Neutrophil (primary cell): Measurements from ENCODE around the gene TMEM132C.

Experiments used
- H3K27ac ChIP-seq: fragments of 200-600 bp; sonication (generic); 2 replicates; pipeline ENCODE4 v1.5.1; 2016; ENCODE audit warnings: mild to moderate bottlenecking, moderate library complexity
- H3K27me3 ChIP-seq: fragments of 200-600 bp; sonication (generic); 2 replicates; pipeline ENCODE4 v1.6.0; 2016; ENCODE audit warnings: mild to moderate bottlenecking
- H3K36me3 ChIP-seq: fragments of 200-600 bp; sonication (generic); 2 replicates; pipeline ENCODE4 v1.5.1; 2017
- H3K4me1 ChIP-seq, 2 experiments: fragments of 200-600 bp in 1 of 2; sonication (generic) in 1 of 2; 1 replicate in 1 of 2; 2 replicates in 1 of 2; pipeline versions ENCODE4 v1.5.1 to v1.6.1; 2013 to 2016; ENCODE audit warnings: low read depth in 1 of 2, low read length in 1 of 2, mild to moderate bottlenecking in 1 of 2, moderate library complexity in 1 of 2; ENCODE audit not compliant: control insufficient read depth in 1 of 2, insufficient read depth in 1 of 2
- H3K4me3 ChIP-seq, 2 experiments: fragments of 200-600 bp in 1 of 2; sonication (generic) in 1 of 2; 1 replicate in 1 of 2; 2 replicates in 1 of 2; pipeline ENCODE4 v1.5.1; 2013 to 2016; ENCODE audit warnings: low read depth in 1 of 2, low read length in 1 of 2, mild to moderate bottlenecking in 1 of 2, moderate library complexity in 1 of 2
- H3K9me3 ChIP-seq: fragments of 200-600 bp; sonication (generic); 2 replicates; pipeline ENCODE4 v1.5.1; 2016
- CTCF ChIP-seq: fragments of 200-600 bp; sonication (generic); IDR thresholded peaks from 2 replicates; pipeline ENCODE4 v1.5.1; 2016; ENCODE audit warnings: antibody characterized with exemption

TMEM132C gene

DNA sequence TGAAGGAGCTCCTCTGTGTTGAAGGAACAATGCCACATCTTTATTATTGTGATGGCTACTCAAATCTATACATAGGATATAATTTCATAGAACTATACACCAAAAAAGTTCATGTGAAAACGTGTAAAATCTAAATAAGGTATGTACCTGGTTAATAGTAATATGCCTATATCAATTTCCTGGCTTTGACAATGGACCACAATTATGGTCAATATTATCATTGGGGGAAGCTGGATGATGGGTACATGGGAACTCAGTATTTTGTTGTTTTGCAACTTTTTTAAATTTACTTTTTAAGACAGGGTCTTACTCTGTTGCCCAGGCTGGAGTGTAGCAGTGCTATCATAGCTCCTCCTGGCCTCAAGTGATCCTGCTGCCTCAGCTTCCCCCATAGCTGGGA lies 270.7 kb downstream of the TMEM132C start:
- TF ChIP-seq CTCF, result no peak
- H3K36me3 ChIP-seq, result no peaks in the 10 kb centered on the region

DNA sequence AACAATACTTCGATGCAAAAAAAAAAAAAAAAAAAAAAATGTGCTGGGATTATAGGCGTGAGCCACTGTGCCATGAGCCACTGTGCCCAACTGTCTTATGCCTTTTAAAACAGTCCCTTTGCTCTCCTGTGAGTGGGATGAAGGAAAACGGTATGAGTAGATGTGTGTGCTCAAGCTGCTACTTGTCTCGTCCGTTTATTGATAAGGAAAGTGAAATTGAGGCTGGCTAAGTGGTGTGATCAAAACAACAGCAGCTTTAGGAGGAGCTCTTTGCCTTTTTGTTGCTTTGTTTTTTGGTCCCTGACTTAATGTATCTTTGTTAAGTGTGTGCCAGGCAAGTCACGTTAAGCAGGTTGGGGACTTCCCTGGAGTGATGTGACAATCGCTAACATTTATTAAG lies 275.9 kb downstream of the TMEM132C start:
- Histone ChIP-seq H3K27ac (no peak overlapping the region), H3K9me3 (no peaks in the 10 kb centered on the region), H3K27me3 (no peaks in the 10 kb centered on the region), H3K4me3 (no peak overlapping the region), H3K36me3 (no peaks in the 10 kb centered on the region), H3K4me1 (no peaks in the 10 kb centered on the region)
- TF ChIP-seq CTCF, result no peak

More for the DNA sequence above, 270.7 kb downstream of the TMEM132C start:
- no peaks in the 10 kb centered on the region for H3K4me1 ChIP-seq
- no peak overlapping the region for H3K4me3 ChIP-seq
- H3K27ac ChIP-seq, result no peak overlapping the region
- H3K27me3 ChIP-seq, result no peaks in the 10 kb centered on the region
- no peaks in the 10 kb centered on the region for H3K9me3 ChIP-seq

DNA sequence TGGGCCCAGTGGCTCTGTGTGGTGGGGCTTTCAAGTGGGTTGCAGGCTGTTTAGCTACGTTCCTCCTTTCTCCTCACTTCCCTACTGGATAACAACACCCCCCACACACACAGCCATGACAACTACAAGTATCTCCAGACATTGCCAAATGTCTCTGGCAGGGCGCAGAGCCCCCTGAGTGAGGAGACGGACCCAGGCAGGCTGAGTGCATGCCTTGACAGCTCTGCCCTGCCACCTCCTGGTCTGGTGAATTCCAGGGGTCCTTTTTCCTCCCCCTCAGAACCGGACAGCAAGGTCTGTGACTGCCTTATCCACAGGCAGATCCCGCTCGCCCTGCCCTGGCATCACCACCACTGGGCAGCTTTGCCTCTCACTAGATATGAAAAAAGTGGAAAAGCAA lies 276.5 kb downstream of the TMEM132C start:
- Histone ChIP-seq H3K27me3 (no peaks in the 10 kb centered on the region), H3K36me3 (no peaks in the 10 kb centered on the region), H3K4me1 (no peaks in the 10 kb centered on the region), H3K27ac (no peak overlapping the region), H3K9me3 (no peaks in the 10 kb centered on the region), H3K4me3 (no peak overlapping the region)
- TF ChIP-seq CTCF, result no peak

DNA sequence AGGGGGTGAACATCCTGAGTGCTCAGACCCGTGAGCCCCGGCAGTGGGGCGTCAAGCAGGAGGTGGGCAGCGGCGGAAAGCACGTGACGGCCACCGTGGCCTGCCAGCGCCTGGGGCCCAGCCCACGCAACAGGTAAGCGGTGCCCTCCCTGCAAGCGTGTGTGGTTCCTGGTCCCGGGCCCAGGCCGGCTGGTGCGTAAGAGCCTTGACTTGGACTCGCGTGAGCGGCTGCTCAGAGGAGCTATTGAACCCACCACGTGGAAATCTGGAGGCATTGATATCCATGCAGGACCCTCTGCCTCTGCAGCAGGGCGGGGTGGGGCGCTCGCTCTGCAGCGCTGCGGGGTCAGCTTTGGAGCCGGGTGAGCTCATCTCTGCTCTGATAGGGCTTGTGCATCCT lies 277.0 kb downstream of the TMEM132C start:
- Histone ChIP-seq H3K36me3 (no peaks in the 10 kb centered on the region), H3K4me1 (no peaks in the 10 kb centered on the region), H3K27ac (no peak overlapping the region), H3K9me3 (no peaks in the 10 kb centered on the region), H3K27me3 (no peaks in the 10 kb centered on the region), H3K4me3 (no peak overlapping the region)
- no peak for TF ChIP-seq CTCF

GRCh38 chr12:128548949-128549348 lies 282.0 kb downstream of the TMEM132C start:
- no peaks in the 10 kb centered on the region for H3K9me3 ChIP-seq
- H3K36me3 ChIP-seq, result no peaks in the 10 kb centered on the region
- no peak for TF ChIP-seq CTCF
- no peak overlapping the region for H3K4me3 ChIP-seq
- no peak overlapping the region for H3K27ac ChIP-seq
- no peaks in the 10 kb centered on the region for H3K4me1 ChIP-seq
- no peaks in the 10 kb centered on the region for H3K27me3 ChIP-seq
